NCI-H345 treated with DMSO at 0.1 percent for 48 hours (cell line): Measurements from ENCODE around the gene SLIT3.

Experiments used
- DNase-seq: peaks from one replicate; lab custom pipeline; 2025; ENCODE audit not compliant: unreplicated experiment; lab: John Stamatoyannopoulos, UW

Gene SLIT3

DNA sequence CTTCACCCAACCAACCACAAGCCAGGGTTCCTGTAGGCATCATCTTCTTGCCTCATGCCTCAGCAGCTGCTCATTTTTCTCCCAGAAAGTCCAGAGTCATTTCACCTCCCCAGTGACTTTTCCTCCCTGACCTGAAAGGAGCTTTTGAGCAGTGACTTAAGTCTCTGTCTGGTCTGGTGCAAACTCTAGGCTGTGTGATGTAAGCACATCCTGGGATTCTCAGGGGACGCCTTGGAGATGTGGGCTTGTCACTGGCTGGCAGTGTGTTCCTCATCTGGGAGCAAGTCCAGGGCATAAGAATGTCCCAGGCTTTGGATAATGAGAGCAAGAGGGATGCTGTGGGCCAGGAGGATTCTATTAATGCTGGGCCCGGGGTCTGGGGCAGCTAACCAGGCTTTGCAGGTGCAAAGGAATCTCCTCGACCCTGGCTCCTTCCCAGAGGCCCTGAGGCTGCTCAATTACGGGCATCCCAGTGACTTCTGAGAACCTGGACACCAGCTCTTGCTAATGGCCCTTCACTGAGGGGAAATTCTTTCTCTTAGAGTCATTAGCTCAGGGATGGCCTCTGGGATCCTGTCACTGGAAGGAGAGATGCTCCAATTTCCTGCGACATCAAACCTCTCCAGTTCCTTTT lies 510.8 kb downstream of the SLIT3 start:
- DNase-seq: no peak

DNA sequence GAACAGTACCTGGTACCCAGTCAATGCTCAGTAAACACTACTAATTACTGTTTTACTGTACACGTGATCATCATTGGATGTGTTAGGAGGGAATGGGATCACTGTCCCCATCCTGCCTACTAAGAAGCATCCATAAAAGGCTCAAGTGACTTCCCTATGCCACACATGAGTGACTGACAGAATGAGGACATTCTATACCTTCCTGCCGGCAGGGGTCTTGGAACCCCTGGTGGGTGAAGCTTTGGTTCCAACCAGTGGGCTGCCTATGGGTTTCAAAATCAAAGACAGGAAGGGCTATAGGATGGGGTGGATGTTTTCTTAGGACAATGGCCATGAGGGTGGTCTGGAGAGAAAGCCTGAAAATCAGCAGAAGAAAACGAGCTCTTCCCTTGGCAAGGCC lies 512.2 kb downstream of the SLIT3 start:
- DNase-seq: no peak

GRCh38 chr5:168788107-168788506 lies 512.8 kb downstream of the SLIT3 start:
- DNase-seq: no peak

GRCh38 chr5:168786147-168786546 lies 514.8 kb downstream of the SLIT3 start:
- DNase-seq: no peak

GRCh38 chr5:168784454-168784853 lies 516.5 kb downstream of the SLIT3 start:
- no peak for DNase-seq

DNA sequence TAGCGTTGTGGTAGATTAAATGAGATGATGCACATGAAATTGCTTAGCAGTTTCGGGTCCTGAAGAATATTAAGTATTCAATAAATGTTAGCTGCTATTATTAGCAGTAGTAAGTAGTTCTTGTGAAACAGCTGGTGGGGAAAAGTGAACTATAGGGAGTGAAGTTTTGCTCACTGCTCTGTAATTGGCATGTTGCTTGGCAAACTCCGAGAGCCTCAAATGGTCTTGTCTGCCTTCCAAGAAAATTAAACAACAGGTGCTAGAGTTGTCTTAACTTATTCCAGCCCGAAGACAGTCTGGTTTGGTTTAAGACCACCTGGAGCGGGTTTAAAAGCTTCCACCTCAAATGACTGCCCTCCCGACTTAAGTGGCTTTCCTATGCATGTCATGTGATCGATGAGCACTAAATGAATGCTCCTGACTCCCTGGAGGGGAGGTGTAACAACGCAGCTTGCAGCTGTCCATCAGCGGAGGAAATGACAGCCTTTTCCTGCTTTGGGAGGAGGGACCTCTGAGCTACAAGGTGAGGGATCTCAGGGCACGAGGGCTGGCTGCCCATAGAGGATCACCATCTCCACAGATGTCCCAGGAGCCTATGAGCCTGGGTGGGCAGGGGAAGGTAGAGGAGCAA lies 518.9 kb downstream of the SLIT3 start:
- no peak for DNase-seq

GRCh38 chr5:168780888-168781287 lies 520.1 kb downstream of the SLIT3 start:
- DNase-seq: no peak

DNA sequence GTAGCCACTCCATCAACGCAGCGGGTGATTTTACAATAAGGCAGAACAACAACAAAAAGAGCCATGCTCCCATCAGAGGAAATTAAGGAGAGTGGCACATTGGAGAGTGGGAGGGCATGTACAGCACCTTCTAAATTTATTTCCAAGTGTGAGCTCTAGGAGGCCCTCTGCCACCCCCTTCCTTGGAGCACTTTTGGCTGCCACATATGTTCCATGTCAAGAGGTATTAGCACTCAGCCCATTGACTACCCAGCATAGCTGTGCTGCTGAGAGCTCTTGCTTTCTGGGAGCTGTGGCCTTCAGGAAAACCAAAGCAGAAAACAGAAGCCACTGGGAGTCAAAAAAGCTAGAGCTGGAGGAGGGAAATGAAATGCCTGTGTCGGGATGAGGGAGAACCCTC lies 521.6 kb downstream of the SLIT3 start:
- no peak for DNase-seq

GRCh38 chr5:168778536-168778935 lies 522.4 kb downstream of the SLIT3 start:
- DNase-seq: no peak

- no peak for DNase-seq
Observed at GRCh38 chr5:168777651-168778050, 523.3 kb downstream of the SLIT3 start.

DNA sequence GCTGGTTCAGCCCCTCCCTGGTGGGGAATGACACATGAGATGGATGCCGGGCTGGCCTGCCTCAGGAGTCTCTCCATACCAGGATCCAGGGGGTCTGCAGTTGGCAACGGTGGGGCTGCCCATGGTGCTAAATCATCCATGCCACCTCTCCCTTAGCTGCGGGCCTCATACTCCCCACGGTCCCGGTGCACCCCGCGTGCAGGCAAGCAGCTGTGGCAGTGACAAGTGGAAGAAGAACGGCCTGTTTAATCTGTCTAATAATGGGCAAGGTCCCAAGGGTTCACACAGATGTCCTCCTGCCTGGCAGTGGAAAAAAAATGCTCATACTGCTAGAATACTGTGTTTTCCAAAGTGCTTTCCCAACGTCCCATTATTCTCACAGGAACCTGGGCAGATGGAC lies 524.9 kb downstream of the SLIT3 start:
- DNase-seq: peak; percentile 10

GRCh38 chr5:168773226-168773625 lies 527.7 kb downstream of the SLIT3 start:
- peak; percentile 74 for DNase-seq

DNA sequence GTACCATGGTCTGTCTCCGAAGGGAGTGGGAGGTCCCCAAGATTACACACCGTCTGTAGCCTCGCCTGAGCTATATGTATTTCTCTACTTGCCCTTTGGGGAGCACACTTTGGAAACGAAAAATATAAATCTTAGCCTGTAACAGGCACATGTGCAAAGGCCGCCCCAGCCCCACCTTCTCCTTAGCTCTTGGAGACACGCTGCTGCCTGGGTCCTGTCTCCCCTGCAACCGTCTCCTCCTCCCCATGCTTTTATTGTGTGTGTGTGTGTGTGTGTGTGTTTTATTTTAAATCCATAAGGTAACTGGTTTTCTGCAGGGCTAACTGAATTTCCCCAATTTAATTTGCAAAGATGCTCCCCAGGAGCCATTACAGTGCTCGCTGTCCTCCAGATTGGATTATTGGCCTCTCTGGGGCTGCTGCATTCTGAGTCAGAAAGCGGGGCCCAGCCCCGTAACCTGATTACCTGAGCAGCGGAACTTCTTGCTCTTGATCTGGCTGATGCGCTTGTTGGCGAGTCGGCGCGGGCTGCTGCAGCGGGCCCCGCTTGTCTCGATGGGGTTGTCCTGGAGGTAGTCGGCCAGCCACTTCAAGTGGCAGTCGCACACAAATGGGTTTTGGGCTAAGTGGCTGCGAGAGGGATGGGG lies 528.5 kb downstream of the SLIT3 start:
- DNase-seq: no peak

- DNase-seq: no peak
Observed at GRCh38 chr5:168771678-168772077, 529.3 kb downstream of the SLIT3 start.

- DNase-seq: no peak
Observed at GRCh38 chr5:168770996-168771395, 529.9 kb downstream of the SLIT3 start.

GRCh38 chr5:168770036-168770498 lies 530.9 kb downstream of the SLIT3 start:
- no peak for DNase-seq

DNA sequence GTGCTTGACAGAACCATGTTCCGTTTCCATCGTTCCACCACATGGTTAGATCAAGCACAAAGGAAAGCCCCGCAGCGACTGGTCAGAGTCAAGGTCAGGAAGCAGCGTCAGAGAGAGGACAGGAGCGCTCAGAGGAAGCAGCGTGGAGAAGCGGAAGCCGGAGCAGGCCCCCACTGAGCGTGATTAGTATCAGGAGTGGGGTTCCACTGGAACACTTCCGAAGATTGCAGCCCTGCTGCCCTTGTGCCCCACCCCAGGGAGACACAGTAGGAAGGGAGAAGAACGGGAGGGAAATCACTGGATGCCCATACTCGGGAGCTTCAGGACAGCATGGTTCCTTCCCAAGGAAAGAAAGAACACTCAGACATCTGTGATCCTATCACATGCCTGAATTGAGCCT lies 532.8 kb downstream of the SLIT3 start:
- DNase-seq: no peak

DNA sequence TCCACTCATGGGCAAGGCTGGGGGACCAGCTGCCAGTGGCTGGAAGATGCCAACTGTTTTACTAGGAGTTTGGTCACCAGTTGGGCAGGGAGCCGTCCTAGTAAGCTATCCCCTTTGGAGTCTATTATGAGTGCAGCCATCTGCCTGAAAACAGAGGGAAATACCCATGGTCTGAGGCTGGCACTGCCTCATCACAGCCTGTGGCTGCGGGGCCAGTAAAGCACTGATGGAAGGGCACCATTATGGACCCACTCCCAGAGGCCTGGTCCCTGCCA lies 534.6 kb downstream of the SLIT3 start:
- DNase-seq: no peak

- DNase-seq: peak; percentile 8
Observed at GRCh38 chr5:168765551-168766425, 535.2 kb downstream of the SLIT3 start.

DNA sequence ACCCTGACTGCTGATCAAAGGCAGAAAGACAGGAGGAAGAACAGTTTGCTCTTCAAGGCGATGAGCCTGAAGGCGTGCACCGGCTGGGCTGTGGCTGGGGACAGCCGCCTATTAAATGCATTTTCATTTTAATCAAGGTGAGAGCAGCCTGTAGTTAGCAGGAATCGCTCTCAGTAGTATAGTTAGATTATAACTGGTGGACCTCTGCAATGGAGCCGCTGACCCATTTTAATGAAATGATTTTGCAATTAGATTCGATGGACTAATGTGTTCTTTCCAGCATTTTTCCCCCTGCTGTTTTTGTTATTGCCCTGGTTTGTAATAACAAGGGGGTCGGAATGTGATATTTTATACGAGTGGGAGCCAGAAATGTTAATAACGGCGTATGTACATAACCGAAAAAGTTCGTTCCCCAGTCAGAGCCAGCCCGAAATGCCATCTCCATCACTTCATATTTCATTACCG lies 535.8 kb downstream of the SLIT3 start:
- no peak for DNase-seq
